GM19455 (cell line): ENCODE results near the gene C22orf23.

Experiments
- ATAC-seq: cut with Tn5 transposase; IDR thresholded peaks from one replicate; pipeline ENCODE4 v1.9.1; 2021; ENCODE audit not compliant: unreplicated experiment

The C22orf23 gene

DNA sequence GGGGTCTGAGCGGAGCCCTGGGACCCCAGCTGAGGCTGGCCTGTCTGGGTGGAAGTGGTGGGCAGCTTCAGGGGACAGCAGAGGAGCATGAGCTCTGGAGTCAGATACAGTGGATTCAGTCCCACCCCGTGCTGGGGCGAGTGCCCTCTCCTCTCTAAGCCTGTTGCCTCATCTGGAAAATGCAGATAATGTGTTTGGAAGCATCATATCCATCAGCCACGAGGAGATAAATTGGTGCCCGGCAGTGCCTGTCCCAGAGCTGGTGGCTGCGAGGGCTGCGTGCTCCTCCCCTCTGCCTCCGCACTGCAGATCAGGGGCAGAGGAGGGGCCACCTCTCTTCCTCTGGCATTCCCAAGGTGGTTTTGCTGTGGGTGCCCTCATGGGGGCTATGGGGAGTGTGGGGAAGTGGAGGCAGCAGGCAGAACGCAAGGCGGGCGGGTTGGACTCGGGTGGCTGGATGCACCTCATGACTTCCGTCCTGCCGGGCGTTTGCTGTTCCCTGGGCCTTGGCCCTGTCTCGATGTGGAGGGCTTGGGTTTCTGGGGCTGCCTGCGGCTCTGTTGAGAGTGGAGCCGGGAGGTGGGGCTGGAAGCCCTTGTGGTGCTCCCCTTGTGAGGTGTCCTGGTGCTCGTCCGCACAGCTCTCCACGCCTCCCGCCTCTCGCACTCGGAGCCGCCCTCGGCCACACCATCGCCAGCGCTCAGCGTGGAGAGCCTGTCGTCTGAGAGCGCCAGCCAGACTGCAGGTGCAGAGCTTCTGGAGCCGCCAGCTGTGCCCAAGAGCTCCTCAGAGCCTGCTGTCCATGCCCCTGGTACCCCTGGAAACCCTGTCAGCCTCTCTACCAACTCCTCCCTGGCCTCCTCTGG, 26.4 kb downstream of the C22orf23 start:
- no peak for ATAC-seq

DNA sequence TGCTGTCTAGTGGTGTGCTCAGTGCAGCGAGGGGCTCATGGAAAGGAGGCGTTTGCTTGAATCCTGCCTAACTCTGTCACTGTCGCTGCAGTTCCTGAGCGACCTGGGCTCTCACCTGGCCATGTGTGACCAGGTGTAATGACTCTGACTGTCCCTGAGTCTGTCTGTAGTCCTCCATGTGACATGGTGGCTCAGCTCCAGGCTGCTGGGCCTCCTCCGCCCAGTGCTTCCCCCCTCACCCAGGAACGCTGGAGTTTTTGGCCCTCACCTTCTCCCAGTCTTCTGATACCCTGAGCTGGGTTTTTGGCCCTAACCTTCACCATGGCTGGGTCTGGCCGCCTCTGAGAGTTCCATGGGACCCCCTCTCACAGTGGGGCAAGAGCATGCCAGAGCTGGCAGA, 27.0 kb downstream of the C22orf23 start:
- ATAC-seq, result no peak

DNA sequence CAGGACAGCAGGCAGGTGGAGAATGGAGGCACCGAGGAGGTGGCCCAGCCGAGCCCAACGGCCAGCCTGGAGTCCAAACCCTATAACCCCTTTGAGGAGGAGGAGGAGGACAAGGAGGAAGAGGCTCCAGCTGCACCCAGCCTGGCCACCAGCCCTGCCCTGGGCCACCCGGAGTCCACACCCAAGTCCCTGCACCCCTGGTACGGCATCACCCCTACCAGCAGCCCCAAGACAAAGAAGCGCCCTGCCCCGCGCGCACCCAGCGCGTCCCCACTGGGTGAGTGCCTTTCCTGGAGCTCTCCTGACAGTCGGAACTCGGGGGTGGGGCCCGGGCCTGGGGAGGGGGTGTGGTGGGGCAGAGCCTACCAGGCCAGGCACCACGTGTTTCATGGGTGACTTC, 27.6 kb downstream of the C22orf23 start:
- no peak for ATAC-seq

DNA sequence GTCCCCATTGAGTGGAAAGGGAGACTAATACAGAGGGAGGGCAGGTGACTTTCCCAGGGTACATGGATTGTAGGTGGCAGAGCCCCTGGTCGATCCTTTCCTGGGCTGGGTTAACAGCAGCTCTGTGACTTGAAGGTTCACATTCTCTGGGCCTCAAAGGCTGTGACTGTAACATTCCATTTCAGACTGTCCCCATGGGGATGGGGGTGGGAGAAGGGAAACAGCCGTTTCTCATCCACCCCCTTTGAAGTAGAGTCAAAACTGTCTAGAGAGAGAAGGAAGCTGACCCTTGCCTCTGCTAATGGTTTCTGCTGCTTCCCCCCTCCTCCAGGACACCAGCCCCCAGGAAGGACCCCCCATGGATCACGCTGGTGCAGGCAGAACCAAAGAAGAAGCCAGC, 28.1 kb downstream of the C22orf23 start:
- ATAC-seq, result no peak

DNA sequence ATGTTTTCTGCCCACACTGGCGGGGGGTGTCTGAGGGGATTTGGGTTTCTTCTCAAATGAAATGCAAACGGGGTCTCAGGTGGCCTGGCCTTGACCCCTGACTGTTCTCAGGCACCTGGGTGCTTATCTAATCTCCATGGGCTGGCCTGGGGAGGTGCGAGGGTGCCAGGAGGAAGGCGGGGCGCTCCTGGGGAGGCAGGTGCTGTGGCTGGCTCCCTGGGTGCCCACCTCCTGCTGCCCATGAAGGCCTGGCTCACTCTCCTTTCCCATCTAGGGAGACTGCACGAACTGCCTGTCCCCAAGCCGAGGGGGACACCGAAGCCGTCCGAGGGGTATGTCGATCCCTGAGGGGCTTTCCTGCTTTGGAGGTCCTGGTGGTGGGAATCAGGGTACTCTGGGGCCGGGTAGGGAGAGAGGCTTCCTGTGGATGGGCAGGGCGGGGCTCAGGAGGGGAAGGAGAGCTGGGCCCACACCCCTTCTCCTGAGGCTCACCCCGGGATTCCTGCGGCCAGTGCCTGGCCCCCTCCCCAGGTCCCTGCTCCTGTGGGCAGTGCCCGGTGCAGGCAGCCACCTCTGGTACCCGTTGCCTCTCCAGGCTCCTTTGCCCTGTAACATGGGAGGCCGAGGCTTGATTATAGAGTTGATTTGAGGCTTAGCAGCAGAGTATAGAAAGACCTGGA, 28.9 kb downstream of the C22orf23 start:
- ATAC-seq, result no peak

DNA sequence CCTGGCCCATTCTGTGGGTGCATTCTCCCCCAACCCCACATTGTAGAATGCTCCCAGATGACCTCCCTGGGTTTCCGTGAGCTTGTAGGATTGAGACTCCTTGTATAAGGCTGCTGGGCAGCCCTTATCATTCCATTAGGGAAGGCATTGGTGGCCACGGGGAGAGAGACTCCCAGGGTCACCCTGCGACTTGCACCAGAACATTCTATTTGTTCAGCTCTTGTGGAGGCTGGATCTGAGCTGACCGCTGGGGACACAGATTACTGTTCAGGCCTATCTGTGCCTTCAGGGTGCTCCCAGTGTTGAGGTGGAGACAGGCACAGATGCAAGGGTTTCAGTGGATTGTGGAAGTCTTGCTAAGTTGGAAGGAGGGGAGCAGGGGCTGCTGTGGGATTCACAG, 29.5 kb downstream of the C22orf23 start:
- ATAC-seq, result no peak

DNA sequence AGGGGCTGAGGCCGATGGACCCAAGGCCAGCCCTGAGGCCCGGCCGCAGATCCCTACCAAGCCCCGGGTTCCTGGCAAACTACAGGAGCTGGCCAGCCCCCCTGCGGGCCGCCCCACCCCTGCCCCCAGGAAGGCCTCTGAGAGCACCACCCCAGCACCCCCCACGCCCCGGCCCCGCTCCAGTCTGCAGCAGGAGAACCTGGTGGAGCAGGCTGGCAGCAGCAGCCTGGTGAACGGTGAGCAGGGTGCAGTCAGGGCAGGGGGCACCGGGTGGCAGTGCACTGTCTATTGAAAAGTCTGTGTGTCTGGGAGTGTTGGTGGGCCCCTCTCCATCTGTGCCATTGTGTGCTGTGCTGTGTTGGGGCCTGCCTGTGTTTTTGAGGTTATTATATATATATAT, 31.2 kb downstream of the C22orf23 start:
- ATAC-seq, result no peak

DNA sequence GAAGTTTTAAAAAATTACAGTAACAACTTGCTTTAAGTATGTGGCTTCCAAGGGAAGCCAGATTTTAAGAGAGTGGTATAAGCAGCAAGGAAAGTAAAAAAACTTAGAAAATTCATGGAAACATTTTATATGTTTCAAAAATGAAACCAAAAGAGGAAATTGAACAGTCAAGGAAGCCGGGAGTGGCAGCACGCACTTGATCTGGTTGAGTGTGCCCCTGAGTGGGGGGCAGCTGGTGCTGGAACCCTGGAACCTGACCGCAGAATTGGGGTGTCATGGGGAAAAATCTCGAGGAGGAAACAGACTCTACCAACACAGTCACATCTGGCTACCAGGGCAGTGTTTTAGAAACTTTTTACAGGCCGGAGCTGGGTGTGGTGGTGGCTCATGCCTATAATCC, 33.3 kb downstream of the C22orf23 start:
- no peak for ATAC-seq

DNA sequence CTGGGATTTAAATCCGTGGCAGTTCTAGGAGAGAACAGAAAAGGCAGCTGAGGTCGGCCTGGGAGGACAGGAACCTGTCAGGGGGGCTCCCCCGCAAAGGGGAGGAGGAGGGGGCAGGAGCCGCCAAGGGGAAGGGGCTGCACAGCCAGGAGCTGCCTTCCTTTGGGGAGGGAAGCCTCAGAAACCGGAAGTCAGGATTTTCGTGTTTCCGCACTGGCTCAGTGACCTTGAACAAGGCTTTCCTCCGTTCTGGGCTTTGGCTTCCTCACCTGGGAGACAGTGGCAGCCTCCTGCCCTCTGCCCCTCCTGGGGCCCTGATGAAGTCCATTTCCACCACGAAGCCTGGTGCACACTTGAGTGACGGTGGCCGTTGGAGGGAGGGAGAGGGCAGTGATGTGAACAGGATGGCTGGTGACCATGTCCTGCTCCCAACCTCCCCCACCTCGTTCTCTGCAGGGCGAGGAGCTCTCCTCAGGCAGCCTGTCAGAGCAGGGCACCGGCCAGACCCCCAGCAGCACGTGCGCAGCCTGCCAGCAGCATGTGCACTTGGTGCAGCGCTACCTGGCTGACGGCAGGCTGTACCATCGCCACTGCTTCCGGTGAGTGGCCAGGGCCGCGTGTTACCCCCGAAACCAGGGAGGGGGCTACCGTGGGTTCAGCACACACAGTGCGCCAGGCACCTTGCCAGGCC, 34.7 kb downstream of the C22orf23 start:
- ATAC-seq, result no peak

DNA sequence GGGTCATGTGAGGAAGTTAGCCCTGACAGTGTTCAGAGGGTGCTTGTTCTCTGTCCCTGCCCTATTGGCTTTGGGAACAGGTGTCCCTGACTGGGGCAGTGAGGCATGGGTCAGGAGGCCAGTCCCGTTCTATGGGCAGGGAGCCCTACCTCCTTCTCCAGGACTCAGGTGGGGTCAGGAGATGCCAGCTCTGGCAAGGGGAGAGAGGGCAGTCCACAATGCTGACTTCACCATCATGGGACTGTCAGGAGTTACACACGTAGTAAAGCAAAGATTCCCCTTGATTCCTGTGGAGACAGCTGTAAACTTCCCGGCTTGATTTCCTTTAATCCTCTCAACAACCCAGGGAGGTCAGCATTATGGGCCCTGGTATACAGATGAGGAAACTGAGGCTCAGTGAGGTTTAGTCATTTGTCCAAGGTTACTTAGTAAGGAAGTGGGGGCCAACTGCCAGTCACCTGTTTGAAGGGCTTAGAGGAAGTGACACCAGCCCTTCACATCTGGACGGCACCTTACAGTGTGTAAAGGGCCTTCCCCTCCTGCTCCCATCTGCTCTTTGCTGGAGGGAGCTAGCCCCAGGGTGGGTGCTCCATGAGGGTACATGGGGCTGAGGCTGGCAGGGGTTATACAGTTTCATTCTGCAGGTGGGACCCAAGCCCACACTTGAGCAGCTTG, 35.4 kb downstream of the C22orf23 start:
- ATAC-seq, result no peak

DNA sequence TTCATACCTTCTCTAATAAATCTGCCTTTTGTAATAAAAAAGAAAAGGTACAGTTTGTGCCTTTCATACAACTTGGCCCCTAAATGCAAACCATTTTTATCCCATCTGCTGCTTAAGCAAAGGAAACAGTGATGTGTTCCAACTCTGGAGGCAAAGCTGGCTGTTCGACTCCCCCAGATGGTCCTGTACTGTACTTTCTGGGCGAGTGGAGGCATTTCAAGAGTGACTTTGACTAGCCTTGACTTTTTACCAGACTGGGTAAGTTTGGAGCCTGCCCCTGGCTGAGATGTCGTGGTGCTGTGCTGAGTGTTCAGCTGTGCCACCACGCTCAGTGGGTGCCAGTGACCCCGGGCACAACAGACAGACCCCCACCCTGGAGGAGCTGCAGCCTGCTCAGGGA, 37.1 kb downstream of the C22orf23 start:
- no peak for ATAC-seq

DNA sequence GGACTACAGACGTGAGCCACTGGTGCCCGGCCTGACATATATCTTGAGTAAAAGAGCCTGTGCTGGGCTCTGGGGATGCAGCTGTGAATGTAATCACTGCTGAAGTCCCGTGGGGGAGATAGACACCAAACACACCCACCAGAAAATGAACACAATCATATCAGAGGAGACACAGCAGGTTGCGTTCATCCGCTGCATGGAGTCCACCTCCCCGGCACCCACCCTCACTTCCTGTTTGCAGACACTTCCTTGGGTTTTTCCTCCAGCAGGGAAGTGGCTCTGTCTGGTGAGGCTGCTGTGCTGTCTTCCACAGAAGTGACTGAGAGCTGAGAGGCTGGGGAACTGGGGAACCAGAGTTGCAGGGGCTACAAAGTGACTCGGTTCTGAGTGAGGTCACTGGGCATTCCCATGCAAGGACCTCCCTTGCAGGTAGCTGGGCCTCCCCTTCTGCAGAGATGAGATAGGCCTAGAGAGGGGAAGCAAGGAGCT, 40.1 kb downstream of the C22orf23 start:
- ATAC-seq, result no peak

DNA sequence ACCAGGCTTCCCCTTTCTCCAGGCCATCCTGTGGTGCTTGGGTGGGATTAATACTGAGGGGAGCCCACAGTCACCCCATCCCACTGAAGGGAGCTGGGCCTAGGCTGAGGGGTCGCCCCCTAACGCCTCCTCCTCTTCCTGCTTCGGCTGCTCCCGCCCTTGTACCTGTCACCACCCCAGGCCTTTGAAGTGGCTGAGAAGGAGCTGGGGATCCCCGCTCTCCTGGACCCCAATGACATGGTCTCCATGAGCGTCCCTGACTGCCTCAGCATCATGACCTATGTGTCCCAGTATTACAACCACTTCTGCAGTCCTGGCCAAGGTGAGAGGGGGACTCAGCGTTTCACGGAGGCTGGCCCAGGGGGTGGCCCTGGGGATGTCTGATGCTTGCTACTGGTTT, 41.2 kb downstream of the C22orf23 start:
- no peak for ATAC-seq

DNA sequence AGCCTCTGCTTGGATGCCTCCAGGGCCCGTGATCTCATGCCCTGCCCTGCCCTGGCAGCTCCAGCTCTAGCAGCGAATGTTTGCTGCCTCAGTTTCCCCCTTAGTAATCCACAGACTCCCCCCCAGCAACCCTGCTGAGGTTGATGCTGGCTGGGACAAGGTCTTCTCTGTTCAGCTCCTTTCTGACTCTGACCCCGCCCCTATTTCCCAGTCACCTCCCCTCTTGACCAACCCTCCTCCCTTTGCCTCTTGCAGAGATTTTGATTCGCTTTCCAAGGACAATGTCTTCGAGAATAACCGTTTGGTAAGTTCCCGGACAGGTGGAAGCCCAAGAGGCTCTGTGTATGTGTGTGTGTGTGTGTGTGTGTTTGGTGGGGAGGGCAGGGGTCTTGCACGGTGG, 41.7 kb downstream of the C22orf23 start:
- ATAC-seq, result no peak

DNA sequence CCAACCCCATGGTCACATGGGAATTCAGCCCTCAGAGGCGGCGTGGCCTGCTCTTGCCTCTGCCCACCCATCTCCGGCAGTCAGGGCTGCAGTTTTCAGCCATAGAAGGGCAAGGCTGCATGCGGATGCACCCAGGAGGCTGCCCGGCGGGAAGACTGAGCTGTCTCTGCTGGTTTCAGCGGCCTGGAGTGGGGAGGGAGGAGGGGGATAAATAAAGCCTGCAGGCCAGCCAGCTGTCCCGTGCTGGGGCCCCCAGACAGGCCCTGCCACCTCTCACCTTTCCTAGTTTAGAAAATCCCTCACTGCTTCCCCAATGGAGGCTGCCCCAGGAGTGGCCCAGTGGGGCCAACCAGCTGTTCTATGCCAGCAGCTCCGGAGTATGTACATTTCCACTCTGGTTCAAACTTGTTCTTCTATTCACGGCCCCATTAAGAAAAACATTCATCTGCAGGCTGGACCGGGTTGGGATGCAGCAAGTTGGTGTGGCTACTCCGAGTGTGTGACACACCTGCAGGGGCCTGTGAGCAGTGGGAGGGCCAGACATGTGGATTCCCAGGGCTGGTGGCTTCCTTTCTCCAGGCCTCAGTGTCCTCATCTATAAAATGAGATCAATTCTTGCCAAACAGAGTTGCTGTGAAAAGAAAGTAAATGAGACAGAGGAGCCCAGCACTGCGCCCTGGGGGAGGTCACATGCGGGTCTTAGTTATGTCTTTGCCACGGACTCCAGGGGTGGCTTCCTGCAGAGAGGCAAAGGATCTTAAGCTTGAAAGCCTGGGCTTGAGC, 42.3 kb downstream of the C22orf23 start:
- ATAC-seq, result no peak

DNA sequence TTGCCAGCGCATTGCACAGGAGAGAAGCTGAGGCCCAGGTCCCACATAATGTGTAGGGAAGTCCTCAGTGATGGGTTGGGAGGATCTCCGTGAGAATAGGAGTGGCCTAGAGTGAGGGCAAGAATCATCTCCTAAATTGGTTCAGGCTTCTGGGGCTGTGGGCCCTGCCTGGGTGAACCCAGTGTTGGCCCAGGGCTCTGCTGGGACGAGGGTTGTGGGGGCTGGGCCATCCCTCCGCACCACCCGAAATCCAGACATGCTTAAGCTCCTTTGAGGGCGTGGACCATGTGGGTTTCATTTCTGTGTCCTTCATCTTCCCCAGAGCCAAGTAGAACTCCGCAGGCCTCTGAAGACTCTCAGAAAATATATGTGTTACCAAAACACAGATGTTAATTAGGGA, 43.6 kb downstream of the C22orf23 start:
- no peak for ATAC-seq

DNA sequence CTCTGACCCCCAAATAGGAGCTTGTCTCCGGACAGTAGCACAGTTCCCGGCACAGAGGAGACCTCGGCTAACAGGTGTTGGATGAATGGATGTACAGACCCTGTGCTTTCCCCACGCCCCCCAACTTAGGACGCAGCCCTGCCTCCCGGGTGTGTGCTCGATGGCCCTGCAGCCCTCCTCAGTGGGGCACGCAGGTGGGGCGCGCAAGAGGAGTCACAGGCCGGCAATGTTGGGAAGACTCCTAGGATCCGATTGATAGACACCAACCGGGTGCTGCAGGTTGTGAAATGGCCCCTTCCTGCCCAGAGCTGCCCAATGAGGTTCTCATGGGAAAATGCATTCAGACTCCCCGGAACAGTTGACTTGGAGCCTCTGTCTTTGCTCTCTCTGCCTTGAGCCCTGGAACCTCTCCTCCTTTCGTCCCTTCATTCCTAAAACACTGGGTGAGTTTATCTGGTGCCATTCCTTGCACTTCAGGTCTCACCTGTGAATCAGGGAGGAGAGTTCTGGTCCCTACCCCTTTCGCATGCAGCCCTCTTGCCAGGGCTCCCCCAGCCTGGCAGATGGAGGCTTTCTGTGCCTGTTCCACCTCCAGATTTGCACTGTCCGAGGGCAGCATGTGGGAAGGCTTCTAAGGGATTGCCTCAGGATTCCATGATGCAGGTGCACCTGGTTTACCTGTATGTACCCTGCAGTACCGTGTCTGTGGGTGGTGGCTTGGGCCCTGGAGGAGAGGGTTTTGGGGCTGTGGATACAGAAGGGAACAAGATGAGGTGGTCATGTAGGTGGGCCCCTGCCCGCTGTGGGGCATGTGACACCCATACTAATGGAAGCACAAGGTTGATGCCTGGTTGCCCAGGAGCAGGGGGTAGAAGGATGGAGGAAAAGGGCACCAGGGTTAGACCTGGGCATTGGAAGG, 46.1 kb downstream of the C22orf23 start:
- no peak for ATAC-seq

DNA sequence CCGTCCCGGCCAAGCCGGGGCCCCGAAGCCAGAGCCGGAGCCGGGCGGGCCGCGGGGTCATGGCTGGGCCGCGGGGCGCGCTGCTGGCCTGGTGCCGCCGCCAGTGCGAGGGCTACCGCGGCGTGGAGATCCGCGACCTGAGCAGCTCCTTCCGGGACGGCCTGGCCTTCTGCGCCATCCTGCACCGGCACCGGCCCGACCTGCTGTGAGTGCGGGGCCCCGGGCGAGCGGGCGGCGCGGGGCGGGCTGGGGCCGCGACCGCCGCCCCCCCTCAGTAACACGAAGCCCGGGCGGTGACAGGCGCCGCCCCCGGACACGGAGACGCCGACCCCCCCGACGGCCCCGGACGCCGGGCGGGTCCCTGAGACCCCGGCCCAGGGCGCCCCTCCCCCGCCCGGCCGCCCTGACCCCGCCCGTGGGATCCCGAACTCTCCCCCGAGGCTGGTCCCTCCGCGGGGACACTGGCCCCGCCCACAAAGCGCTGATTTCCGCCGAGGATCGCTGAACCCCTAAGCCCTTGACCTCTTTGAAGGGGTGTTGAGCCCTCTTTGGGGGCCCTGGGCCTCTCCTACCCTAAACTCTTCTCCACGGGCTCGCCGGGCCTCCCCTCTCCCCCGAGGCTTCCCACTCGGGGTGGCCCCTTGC, 46.9 kb downstream of the C22orf23 start:
- no peak for ATAC-seq
